Loucy (cell line): ENCODE data around the gene NUDT3.
"Not testable (repeated sequence)": the region's sequence is repeated elsewhere in the genome, so short reads cannot be mapped to it uniquely, and the experiment has no call there.

ENCODE experiments used
- H2AFZ ChIP-seq: fragments of 200-600 bp; sonication (generic); 2 replicates; pipeline ENCODE4 v1.6.0; 2016; ENCODE audit warnings: antibody characterized with exemption, mild to moderate bottlenecking, low read length, moderate library complexity
- H3F3A ChIP-seq: fragments of 200-600 bp; 2 replicates; pipeline ENCODE4 v1.6.0; 2016; ENCODE audit warnings: antibody characterized with exemption, low read depth, mild to moderate bottlenecking
- H3K27me3 ChIP-seq: fragments of 200-600 bp; sonication (generic); 2 replicates; pipeline ENCODE4 v1.6.1; 2014; ENCODE audit warnings: low read length, mild to moderate bottlenecking; ENCODE audit not compliant: insufficient read depth, poor library complexity, severe bottlenecking
- H3K36me3 ChIP-seq: fragments of 200-600 bp; sonication (generic); 2 replicates; pipeline ENCODE4 v1.6.1; 2016; ENCODE audit warnings: low read length; ENCODE audit not compliant: insufficient read depth
- H3K4me1 ChIP-seq: fragments of 200-600 bp; sonication (generic); 2 replicates; pipeline ENCODE4 v1.5.1; 2014; ENCODE audit warnings: low read length, mild to moderate bottlenecking; ENCODE audit not compliant: insufficient read depth, poor library complexity, severe bottlenecking
- H3K4me2 ChIP-seq: fragments of 200-600 bp; sonication (generic); 2 replicates; pipeline ENCODE4 v1.6.0; 2014; ENCODE audit warnings: antibody characterized with exemption, low read length, low read depth, mild to moderate bottlenecking; ENCODE audit not compliant: poor library complexity, severe bottlenecking
- H3K4me3 ChIP-seq: fragments of 200-600 bp; sonication (generic); 2 replicates; pipeline ENCODE4 v1.5.1; 2014; ENCODE audit warnings: low read length, mild to moderate bottlenecking, mixed read lengths; ENCODE audit not compliant: poor library complexity, severe bottlenecking
- H3K79me2 ChIP-seq: fragments of 200-600 bp; sonication (generic); 2 replicates; pipeline ENCODE4 v1.6.1; 2014; ENCODE audit warnings: low read length; ENCODE audit not compliant: insufficient read depth
- H3K9ac ChIP-seq: fragments of 200-600 bp; sonication (generic); 2 replicates; pipeline ENCODE4 v1.6.0; 2014; ENCODE audit warnings: mild to moderate bottlenecking, low read depth, low read length, moderate library complexity; ENCODE audit not compliant: poor library complexity, severe bottlenecking
- H3K9me2 ChIP-seq: fragments of 200-600 bp; sonication (generic); replicated peaks from 2 replicates; pipeline ENCODE4 v1.6.1; 2016; ENCODE audit warnings: low read depth, low read length, mixed read lengths
- H3K9me3 ChIP-seq: fragments of 200-600 bp; sonication (generic); 2 replicates; pipeline ENCODE4 v1.6.1; 2014; ENCODE audit warnings: mild to moderate bottlenecking, antibody characterized with exemption, low read length, low read depth; ENCODE audit not compliant: insufficient read depth
- H4K20me1 ChIP-seq: fragments of 200-600 bp; sonication (generic); 2 replicates; pipeline ENCODE4 v1.6.0; 2014; ENCODE audit warnings: antibody characterized with exemption, low read length, mild to moderate bottlenecking; ENCODE audit not compliant: insufficient read depth, poor library complexity, severe bottlenecking
- EZH2phosphoT487 ChIP-seq: fragments of 200-600 bp; IDR thresholded peaks from 2 replicates; pipeline ENCODE4 v1.6.1; 2018; ENCODE audit warnings: antibody characterized with exemption, mild to moderate bottlenecking, moderate library complexity, borderline replicate concordance
- TF ChIP-seq, protein P1 (sequence below): fragments of 200-600 bp; sonication (generic); conservative IDR thresholded peaks from 2 replicates; pipeline ENCODE4 v1.5.1; 2014; ENCODE audit warnings: mild to moderate bottlenecking, antibody characterized with exemption, low read length

NUDT3 gene

GRCh38 chr6:34378470-34378869 lies 14.0 kb downstream of the NUDT3 start:
- no peak for TF ChIP-seq EZH2phosphoT487
- TF ChIP-seq, protein P1, sequence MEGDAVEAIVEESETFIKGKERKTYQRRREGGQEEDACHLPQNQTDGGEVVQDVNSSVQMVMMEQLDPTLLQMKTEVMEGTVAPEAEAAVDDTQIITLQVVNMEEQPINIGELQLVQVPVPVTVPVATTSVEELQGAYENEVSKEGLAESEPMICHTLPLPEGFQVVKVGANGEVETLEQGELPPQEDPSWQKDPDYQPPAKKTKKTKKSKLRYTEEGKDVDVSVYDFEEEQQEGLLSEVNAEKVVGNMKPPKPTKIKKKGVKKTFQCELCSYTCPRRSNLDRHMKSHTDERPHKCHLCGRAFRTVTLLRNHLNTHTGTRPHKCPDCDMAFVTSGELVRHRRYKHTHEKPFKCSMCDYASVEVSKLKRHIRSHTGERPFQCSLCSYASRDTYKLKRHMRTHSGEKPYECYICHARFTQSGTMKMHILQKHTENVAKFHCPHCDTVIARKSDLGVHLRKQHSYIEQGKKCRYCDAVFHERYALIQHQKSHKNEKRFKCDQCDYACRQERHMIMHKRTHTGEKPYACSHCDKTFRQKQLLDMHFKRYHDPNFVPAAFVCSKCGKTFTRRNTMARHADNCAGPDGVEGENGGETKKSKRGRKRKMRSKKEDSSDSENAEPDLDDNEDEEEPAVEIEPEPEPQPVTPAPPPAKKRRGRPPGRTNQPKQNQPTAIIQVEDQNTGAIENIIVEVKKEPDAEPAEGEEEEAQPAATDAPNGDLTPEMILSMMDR: no peak
- H3K4me3 ChIP-seq: no peak overlapping the region
- no peak overlapping the region for H3K4me2 ChIP-seq
- H3K27me3 ChIP-seq: no peaks in the 10 kb centered on the region
- H3K36me3 ChIP-seq: peaks cover 4% of the 10 kb centered on the region; the same call in 1 of the 2 replicates
- no peak overlapping the region for H2AFZ ChIP-seq
- no peaks in the 10 kb centered on the region for H3F3A ChIP-seq
- no peaks in the 10 kb centered on the region for H3K9me2 ChIP-seq
- peaks cover 4% of the 10 kb centered on the region for H3K4me1 ChIP-seq
- H4K20me1 ChIP-seq: peaks cover 16% of the 10 kb centered on the region
- peaks cover 91% of the 10 kb centered on the region for H3K79me2 ChIP-seq
- no peaks in the 10 kb centered on the region for H3K9me3 ChIP-seq
- no peak overlapping the region for H3K9ac ChIP-seq

DNA sequence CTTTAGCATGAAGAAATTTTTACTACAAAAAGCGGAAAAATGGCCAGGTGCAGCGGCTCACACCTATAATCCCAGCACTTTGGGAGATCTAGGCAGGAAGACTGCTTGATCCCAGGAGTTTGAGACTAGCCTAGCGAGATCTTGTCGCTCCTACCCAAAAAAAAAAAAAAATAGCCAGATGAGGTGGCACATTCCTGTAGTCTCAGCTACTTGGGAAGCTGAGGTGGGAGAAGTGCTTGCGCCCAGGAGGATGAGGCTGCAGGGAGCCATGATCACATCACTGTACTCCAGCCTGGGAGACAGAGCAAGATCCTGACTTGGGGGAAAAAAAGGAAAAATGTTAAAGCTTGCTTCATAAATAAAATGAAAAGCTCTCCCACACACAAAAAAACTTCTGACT lies 14.5 kb downstream of the NUDT3 start:
- no peaks in the 10 kb centered on the region for H3K4me1 ChIP-seq
- H3K79me2 ChIP-seq: peaks cover 91% of the 10 kb centered on the region
- H3K9me2 ChIP-seq: no peaks in the 10 kb centered on the region
- no peaks in the 10 kb centered on the region for H3K9me3 ChIP-seq
- H3K9ac ChIP-seq: no peak overlapping the region
- H3K36me3 ChIP-seq: peaks cover 4% of the 10 kb centered on the region; the same call in 1 of the 2 replicates
- H3K4me2 ChIP-seq: no peak overlapping the region
- H2AFZ ChIP-seq: no peak overlapping the region
- peaks cover 16% of the 10 kb centered on the region for H4K20me1 ChIP-seq
- TF ChIP-seq, protein P1: no peak
- TF ChIP-seq EZH2phosphoT487: no peak
- H3K27me3 ChIP-seq: no peaks in the 10 kb centered on the region
- no peaks in the 10 kb centered on the region for H3F3A ChIP-seq
- H3K4me3 ChIP-seq: no peak overlapping the region

DNA sequence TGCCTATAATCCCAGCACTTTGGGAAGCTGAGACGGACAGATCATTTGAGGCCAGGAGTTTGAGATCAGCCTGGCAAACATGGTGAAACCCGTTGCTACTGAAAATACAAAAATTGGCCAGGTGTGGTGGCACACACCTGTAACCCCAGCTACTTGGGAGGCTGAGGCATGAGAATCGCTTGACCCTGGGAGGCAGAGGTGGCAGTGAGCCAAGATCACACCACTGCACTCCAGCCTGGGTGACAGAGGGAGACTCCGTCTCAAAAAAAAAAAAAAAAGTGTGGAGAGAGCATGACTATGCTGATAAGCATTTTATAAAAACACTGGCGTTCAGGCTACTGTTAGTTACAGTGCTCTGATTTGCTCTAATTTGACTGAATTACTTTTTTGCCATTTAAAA lies 14.9 kb downstream of the NUDT3 start:
- Histone ChIP-seq H3K79me2 (peaks cover 91% of the 10 kb centered on the region), H4K20me1 (peaks cover 19% of the 10 kb centered on the region)
- H3K4me3 ChIP-seq, H2AFZ ChIP-seq, H3K4me1 ChIP-seq, H3K4me2 ChIP-seq, H3K9me2 ChIP-seq, H3K9ac ChIP-seq, H3K9me3 ChIP-seq, H3K27me3 ChIP-seq, H3K36me3 ChIP-seq, H3F3A ChIP-seq: not testable (repeated sequence)

DNA sequence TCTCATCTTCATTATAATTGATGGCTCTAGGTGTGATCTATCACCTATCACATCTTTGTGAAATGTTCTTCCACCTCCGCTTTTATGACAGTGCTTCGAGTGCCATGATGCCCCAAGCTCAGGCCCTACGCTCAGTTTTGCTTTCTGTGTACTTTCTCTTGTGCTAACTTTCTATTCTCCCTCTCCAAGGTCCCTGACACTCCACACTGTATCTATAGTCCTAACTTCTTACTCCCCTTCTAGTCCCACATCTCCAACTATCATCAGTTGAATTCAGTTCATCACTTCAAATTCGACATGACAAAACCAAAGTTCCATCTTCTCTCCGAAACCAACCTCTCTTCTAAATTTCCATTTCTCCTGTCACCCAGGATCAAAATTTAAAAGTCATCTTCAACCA lies 16.6 kb downstream of the NUDT3 start:
- no peak overlapping the region for H3K4me3 ChIP-seq
- no peak overlapping the region for H2AFZ ChIP-seq
- no peak overlapping the region for H3K9ac ChIP-seq
- peaks cover 4% of the 10 kb centered on the region; the same call in 1 of the 2 replicates for H3K36me3 ChIP-seq
- H3F3A ChIP-seq: no peaks in the 10 kb centered on the region
- H3K79me2 ChIP-seq: peaks cover 84% of the 10 kb centered on the region
- TF ChIP-seq EZH2phosphoT487: no peak
- TF ChIP-seq, protein P1: no peak
- H3K27me3 ChIP-seq: no peaks in the 10 kb centered on the region
- H3K4me1 ChIP-seq: no peaks in the 10 kb centered on the region
- no peak overlapping the region for H3K4me2 ChIP-seq
- no peaks in the 10 kb centered on the region for H3K9me2 ChIP-seq
- no peaks in the 10 kb centered on the region for H3K9me3 ChIP-seq
- H4K20me1 ChIP-seq: peaks cover 27% of the 10 kb centered on the region
